ENCODE data around the gene ZNF318. TPM values are rescaled to one million over a fixed set of nuclear protein-coding genes. Genes with fewer than 3 reads are reported as not detected.

The ZNF318 gene
- total RNA-seq, 4 donors from 2014 or later, result 11.1 to 17.3 (median 14.6) TPM

DNA sequence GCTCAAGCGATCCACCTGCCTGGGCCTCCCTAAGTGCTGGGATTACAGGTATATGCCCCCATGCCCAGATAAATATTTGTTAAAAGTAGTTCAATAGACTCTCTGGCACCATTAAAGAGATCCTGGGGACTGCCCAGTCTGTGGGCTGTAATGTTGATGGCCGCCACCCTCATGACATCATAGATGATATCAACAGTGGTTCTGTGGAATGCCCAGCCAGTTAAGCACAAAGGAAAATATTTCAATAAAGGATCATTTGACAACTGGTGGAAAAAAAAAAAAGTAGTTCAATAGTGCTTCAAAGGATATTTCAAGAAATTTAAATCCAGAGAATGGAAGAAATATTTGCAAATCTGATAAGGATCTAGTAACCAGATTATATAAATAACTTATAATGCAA lies 59.3 kb downstream of the ZNF318 start:
- peaks cover 11 to 17% (median 15%) of the 10 kb centered on the region in 4 donors for H3K4me1 ChIP-seq
- no peak for TF ChIP-seq EP300 (IDR thresholded peaks at IDR 0.05)
- TF ChIP-seq POLR2AphosphoS5 (IDR thresholded peaks at IDR 0.05), result no peak
- TF ChIP-seq, protein P1, sequence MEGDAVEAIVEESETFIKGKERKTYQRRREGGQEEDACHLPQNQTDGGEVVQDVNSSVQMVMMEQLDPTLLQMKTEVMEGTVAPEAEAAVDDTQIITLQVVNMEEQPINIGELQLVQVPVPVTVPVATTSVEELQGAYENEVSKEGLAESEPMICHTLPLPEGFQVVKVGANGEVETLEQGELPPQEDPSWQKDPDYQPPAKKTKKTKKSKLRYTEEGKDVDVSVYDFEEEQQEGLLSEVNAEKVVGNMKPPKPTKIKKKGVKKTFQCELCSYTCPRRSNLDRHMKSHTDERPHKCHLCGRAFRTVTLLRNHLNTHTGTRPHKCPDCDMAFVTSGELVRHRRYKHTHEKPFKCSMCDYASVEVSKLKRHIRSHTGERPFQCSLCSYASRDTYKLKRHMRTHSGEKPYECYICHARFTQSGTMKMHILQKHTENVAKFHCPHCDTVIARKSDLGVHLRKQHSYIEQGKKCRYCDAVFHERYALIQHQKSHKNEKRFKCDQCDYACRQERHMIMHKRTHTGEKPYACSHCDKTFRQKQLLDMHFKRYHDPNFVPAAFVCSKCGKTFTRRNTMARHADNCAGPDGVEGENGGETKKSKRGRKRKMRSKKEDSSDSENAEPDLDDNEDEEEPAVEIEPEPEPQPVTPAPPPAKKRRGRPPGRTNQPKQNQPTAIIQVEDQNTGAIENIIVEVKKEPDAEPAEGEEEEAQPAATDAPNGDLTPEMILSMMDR (IDR thresholded peaks at IDR 0.05), result no peak
- no peak for TF ChIP-seq POLR2A (IDR thresholded peaks at IDR 0.05; ENCODE audit: low read depth)
- intact Hi-C loops (cut with DNase I), result no loop called here

DNA sequence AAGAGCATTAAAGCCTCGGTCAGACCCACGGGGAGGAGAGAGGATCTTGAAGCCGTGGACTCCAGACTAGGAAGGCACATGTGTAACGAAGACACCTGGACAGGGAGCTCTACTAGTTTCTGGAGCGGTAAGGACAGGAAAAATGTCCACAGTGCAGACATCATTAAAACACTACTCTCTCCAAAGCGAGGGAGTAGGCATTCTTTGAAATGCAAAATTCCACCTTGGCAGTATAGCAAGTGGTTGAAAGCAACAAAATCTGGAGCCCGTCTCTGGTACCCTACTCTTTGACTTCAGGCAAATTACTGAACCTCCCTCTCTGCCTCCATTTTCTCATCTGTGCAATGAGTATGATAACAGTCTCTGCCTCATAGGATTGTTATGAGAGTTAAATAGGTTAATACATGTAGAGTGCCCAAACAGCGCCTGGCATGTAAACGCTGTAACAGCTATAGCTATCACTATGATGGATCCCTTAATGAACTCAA lies 60.4 kb downstream of the ZNF318 start:
- peaks cover 0 to 25% (median 0%) of the 10 kb centered on the region in 4 donors for H3K27me3 ChIP-seq
- peaks cover 11 to 17% (median 15%) of the 10 kb centered on the region in 4 donors for H3K4me1 ChIP-seq
- intact Hi-C loops (cut with DNase I), result no loop called here
- H3K36me3 ChIP-seq, result no peaks in the 10 kb centered on the region
- DNase-seq (ENCODE audit: extremely low spot score), result no peak
- TF ChIP-seq POLR2A (IDR thresholded peaks at IDR 0.05; ENCODE audit: low read depth) (no peak), EP300 (IDR thresholded peaks at IDR 0.05) (no peak), POLR2AphosphoS5 (IDR thresholded peaks at IDR 0.05) (no peak)
- TF ChIP-seq, protein P1 (IDR thresholded peaks at IDR 0.05), result no peak
- WGBS, result 34% methylated on average over 9 of the region's 9 CpGs
- H3K27ac ChIP-seq (replicated peaks in 1 of 4), result no peak overlapping the region
- H3K9me3 ChIP-seq, result no peaks in the 10 kb centered on the region
- H3K4me3 ChIP-seq, result peak overlapping the region; percentile 46 to 54 (median 52)

More for the DNA sequence above, 59.3 kb downstream of the ZNF318 start:
- Histone ChIP-seq H3K36me3 (no peaks in the 10 kb centered on the region), H3K27ac (replicated peaks in 1 of 4) (no peak overlapping the region), H3K9me3 (no peaks in the 10 kb centered on the region), H3K27me3 (peaks cover 0 to 18% (median 0%) of the 10 kb centered on the region in 4 donors), H3K4me3 (no peak overlapping the region)
- no peak for DNase-seq (ENCODE audit: extremely low spot score)
- 97% methylated on average over 2 of the region's 2 CpGs for WGBS

DNA sequence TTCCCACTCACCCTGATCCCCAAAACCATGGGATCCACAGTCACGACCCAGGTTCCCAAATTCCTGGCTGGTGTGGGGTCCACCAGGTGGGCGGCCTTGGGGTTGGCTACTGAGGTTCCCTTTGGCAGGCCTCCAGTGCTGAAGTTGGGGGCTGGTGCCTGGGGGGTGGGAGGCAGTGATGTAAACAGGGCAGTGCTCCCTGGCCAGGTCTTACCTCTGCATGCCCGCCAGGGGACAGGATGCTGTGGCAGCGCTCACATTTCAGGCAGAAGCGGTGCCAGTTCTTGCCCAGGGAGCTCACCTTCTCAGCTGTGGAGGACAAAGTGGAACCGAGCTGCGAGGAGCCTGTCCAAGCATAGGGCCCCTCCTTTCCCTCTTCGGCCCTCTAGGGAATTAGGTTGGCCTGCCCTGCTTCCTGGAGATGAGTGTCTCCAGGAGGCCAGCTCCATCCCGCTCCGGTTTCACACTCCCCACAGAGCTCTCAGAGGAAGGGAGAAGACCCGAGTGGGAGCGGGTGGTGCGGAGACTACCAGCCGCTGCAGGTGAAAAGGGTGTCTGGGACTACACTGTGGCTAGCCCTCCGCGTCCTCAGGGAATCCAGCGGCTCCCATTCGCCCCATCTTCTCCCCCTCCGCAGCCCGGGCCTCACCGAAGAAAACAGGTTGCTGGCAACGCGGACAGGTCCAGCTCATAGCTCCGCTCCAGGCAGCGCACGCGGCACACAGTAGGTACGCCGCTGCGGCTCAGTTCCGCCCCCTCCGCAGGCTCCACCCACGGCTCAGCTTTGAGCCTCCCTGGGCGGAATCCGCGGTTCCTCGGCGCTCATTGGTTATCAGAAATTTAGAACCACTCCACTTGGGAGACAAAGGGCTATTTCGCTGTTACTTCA lies 61.1 kb downstream of the ZNF318 start, which contains the start of gene CRIP3:
Gene CRIP3 (minus strand): TSS at position 726 of the 889 bp plus-strand sequence. CDS start 34 bp downstream, at position 692.
- 1% methylated on average over 23 of the region's 39 CpGs for WGBS
- no peaks in the 10 kb centered on the region for H3K9me3 ChIP-seq
- no peaks in the 10 kb centered on the region for H3K36me3 ChIP-seq
- peaks cover 0 to 25% (median 0%) of the 10 kb centered on the region in 4 donors for H3K27me3 ChIP-seq
- H3K4me3 ChIP-seq, result peak within 1 kb of the TSS; percentile 46 to 54 (median 52)
- TF ChIP-seq, protein P1 (IDR thresholded peaks at IDR 0.05), result no peak
- no peak for TF ChIP-seq POLR2AphosphoS5 (IDR thresholded peaks at IDR 0.05)
- TF ChIP-seq EP300 (IDR thresholded peaks at IDR 0.05), result no peak
- no peak for TF ChIP-seq POLR2A (IDR thresholded peaks at IDR 0.05; ENCODE audit: low read depth)
- DNase-seq (ENCODE audit: extremely low spot score), result no peak
- peaks cover 11 to 17% (median 15%) of the 10 kb centered on the region in 4 donors for H3K4me1 ChIP-seq
- H3K27ac ChIP-seq (replicated peaks in 1 of 4), result no peak within 1 kb of the TSS
- intact Hi-C loops (cut with DNase I), result no loop called here

DNA sequence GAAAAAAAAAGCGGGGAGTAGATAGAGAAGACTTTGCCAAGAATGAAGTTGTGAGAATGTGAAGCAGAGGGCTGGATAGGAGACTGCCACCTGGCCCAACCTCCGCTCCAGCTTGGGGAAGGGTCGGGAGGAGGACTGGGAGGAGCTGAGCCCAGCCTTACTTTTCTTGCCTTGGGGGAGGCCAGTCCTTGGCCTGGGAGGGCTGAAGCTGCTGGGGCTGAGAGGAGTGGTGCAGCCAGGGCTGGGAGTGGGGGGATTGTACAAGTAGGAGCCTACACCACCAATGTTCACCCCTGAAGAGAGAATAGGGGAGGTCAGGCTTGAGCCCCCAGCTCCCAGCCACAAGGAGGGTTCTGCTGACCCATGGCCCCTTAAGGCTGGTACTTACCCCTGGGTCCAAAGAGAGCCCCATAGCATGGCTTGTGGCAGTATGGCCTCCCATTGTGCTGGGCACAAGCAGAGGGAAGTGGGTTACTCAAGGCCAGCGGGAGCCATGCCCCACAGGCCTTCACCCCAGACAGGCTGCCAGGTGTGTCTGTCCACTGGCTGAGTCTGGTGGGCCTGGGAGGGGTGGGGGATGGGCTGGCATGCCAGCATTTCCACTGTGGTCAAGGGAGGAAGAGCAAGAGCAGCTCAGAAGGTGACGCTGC lies 61.9 kb downstream of the ZNF318 start:
- 88% methylated on average over 4 of the region's 5 CpGs for WGBS
- Histone ChIP-seq H3K4me1 (peaks cover 11 to 17% (median 15%) of the 10 kb centered on the region in 4 donors), H3K27me3 (peaks cover 0 to 25% (median 0%) of the 10 kb centered on the region in 4 donors), H3K27ac (replicated peaks in 1 of 4) (no peak overlapping the region), H3K4me3 (no peak overlapping the region), H3K36me3 (no peaks in the 10 kb centered on the region), H3K9me3 (no peaks in the 10 kb centered on the region)
- intact Hi-C loops (cut with DNase I), result no loop called here
- TF ChIP-seq POLR2A (IDR thresholded peaks at IDR 0.05; ENCODE audit: low read depth) (no peak), POLR2AphosphoS5 (IDR thresholded peaks at IDR 0.05) (no peak), EP300 (IDR thresholded peaks at IDR 0.05) (no peak)
- TF ChIP-seq, protein P1 (IDR thresholded peaks at IDR 0.05), result no peak
- DNase-seq (ENCODE audit: extremely low spot score), result no peak

Measured in esophagus muscularis mucosa (tissue), 4 donors.